ENCODE measurements around the gene PNPLA2.

DNA sequence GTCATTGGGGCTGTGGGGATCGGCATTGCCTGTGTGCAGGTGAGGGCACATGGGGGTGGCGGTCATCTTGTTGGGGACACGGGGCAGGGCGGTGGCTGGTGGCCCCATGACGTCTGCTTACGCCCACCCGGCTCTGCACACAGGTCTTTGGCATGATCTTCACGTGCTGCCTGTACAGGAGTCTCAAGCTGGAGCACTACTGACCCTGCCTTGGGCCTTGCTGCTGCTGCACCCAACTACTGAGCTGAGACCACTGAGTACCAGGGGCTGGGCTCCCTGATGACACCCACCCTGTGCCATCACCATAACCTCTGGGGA is 19.2 kb downstream of the PNPLA2 start:
- TF ChIP-seq POLR2A (IDR thresholded peaks at IDR 0.05; ENCODE audit: low read length) (peak; percentile 1), GATA1 (IDR thresholded peaks at IDR 0.05; ENCODE audit: low read depth, low read length) (no peak)
